DND-41 (cell line): ENCODE measurements around the gene CEP68.
"Not testable (repeated sequence)": the region's sequence is repeated elsewhere in the genome, so short reads cannot be mapped to it uniquely, and the experiment has no call there.

Experiments used
- ATAC-seq: fragments of 200-7000 bp; cut with Tn5 transposase; 3 replicates; pipeline ENCODE4 v1.9.1; 2021; ENCODE audit warnings: low read depth; ENCODE audit not compliant: insufficient read depth
- DNase-seq: peaks from one replicate; pipeline ENCODE4 v3.0.0-alpha.2; 2020
- H2AFZ ChIP-seq: 2 replicates; pipeline ENCODE4 v1.6.0; 2012; ENCODE audit warnings: low read depth, low read length
- H3K27ac ChIP-seq: 2 replicates; pipeline ENCODE4 v1.5.1; 2012; ENCODE audit warnings: low read length, inconsistent platforms
- H3K27me3 ChIP-seq: fragments of 200-600 bp; sonication (generic); 2 replicates; pipeline ENCODE4 v1.6.0; 2012; ENCODE audit warnings: low read length, mild to moderate bottlenecking, inconsistent platforms; ENCODE audit not compliant: insufficient read depth, poor library complexity
- H3K36me3 ChIP-seq: 2 replicates; pipeline ENCODE4 v1.5.1; 2012; ENCODE audit warnings: low read length, inconsistent platforms; ENCODE audit not compliant: insufficient read depth
- H3K4me1 ChIP-seq: 2 replicates; pipeline ENCODE4 v1.5.1; 2012; ENCODE audit warnings: mild to moderate bottlenecking, low read length; ENCODE audit not compliant: insufficient read depth
- H3K4me2 ChIP-seq: 2 replicates; pipeline ENCODE4 v1.6.0; 2012; ENCODE audit warnings: mild to moderate bottlenecking, moderate library complexity, low read length, inconsistent platforms; ENCODE audit not compliant: insufficient read depth
- H3K4me3 ChIP-seq, 2 experiments: fragments of 200-600 bp in 1 of 2; shearing (Covaris generic) in 1 of 2; 2 replicates each; pipeline ENCODE4 v1.5.1; 2012 to 2016; ENCODE audit warnings: inconsistent platforms in 2 of 2, low read length in 2 of 2, mild to moderate bottlenecking in 2 of 2, low read depth in 1 of 2, moderate library complexity in 1 of 2
- H3K79me2 ChIP-seq: 2 replicates; pipeline ENCODE4 v1.6.0; 2012; ENCODE audit warnings: low read length, inconsistent platforms; ENCODE audit not compliant: insufficient read depth
- H3K9ac ChIP-seq: 2 replicates; pipeline ENCODE4 v1.6.0; 2012; ENCODE audit warnings: low read depth, mild to moderate bottlenecking, inconsistent platforms, low read length, moderate library complexity
- H3K9me3 ChIP-seq: 2 replicates; pipeline ENCODE4 v1.5.1; 2012; ENCODE audit warnings: low read length, moderate library complexity, mild to moderate bottlenecking, inconsistent platforms; ENCODE audit not compliant: insufficient read depth, severe bottlenecking
- H4K20me1 ChIP-seq: 2 replicates; pipeline ENCODE4 v1.6.0; 2012; ENCODE audit warnings: low read length; ENCODE audit not compliant: insufficient read depth
- CTCF ChIP-seq: IDR thresholded peaks from 2 replicates; pipeline ENCODE4 v1.5.1; 2012; ENCODE audit warnings: borderline replicate concordance, low read length, moderate library complexity, mild to moderate bottlenecking; ENCODE audit not compliant: poor library complexity, severe bottlenecking; ENCODE audit errors: extremely low read depth
- EZH2 ChIP-seq: IDR thresholded peaks from 3 replicates; pipeline ENCODE4 v1.6.1; 2012; ENCODE audit warnings: borderline replicate concordance, low read depth, mild to moderate bottlenecking, moderate library complexity, low read length, inconsistent platforms; ENCODE audit not compliant: severe bottlenecking

The CEP68 gene

GRCh38 chr2:65032019-65032975 lies 23.9 kb upstream of the CEP68 start:
- no peak overlapping the region for H3K9ac ChIP-seq
- H3K4me1 ChIP-seq: 0 out of 2 replicates have a peak, but pooled peaks cover 7% of the 10 kb centered on the region
- no peaks in the 10 kb centered on the region for H3K79me2 ChIP-seq
- no peak for TF ChIP-seq EZH2
- TF ChIP-seq CTCF: no peak
- H3K27ac ChIP-seq: no peak overlapping the region; the same call in 1 of the 2 replicates
- DNase-seq (no peak), ATAC-seq (no peak)
- no peak overlapping the region for H2AFZ ChIP-seq
- H3K4me2 ChIP-seq: no peak overlapping the region
- H3K27me3 ChIP-seq: no peaks in the 10 kb centered on the region
- H3K36me3 ChIP-seq: no peaks in the 10 kb centered on the region
- no peaks in the 10 kb centered on the region for H4K20me1 ChIP-seq
- H3K9me3 ChIP-seq: no peaks in the 10 kb centered on the region
- no peak overlapping the region for H3K4me3 ChIP-seq

- Histone ChIP-seq H3K4me3 (no peak overlapping the region), H3K9me3 (no peaks in the 10 kb centered on the region), H3K79me2 (no peaks in the 10 kb centered on the region), H3K4me1 (0 out of 2 replicates have a peak, but pooled peaks cover 7% of the 10 kb centered on the region), H3K9ac (no peak overlapping the region), H3K27ac (no peak overlapping the region), H3K36me3 (no peaks in the 10 kb centered on the region), H3K27me3 (no peaks in the 10 kb centered on the region), H2AFZ (no peak overlapping the region), H3K4me2 (no peak overlapping the region), H4K20me1 (no peaks in the 10 kb centered on the region)
- ATAC-seq (0 out of 3 replicates have a peak, but pooled peaks have one; percentile 50), DNase-seq (peak; percentile 46)
- TF ChIP-seq CTCF (peak; percentile 43), EZH2 (no peak)
Measured at GRCh38 chr2:65033178-65033577, 23.0 kb upstream of the CEP68 start.

GRCh38 chr2:65033667-65034066 lies 22.5 kb upstream of the CEP68 start:
- not testable (repeated sequence) for H3K27ac ChIP-seq, H3K79me2 ChIP-seq, H2AFZ ChIP-seq, H3K4me1 ChIP-seq, H3K4me3 ChIP-seq, H3K36me3 ChIP-seq, DNase-seq, H3K27me3 ChIP-seq, H3K9me3 ChIP-seq, H3K9ac ChIP-seq, H3K4me2 ChIP-seq, H4K20me1 ChIP-seq
- ATAC-seq: 0 out of 3 replicates have a peak, but pooled peaks have one; percentile 15

GRCh38 chr2:65035351-65035943 lies 20.8 kb upstream of the CEP68 start:
- Histone ChIP-seq H2AFZ (no peak overlapping the region), H3K4me3 (no peak overlapping the region), H3K4me2 (no peak overlapping the region), H3K79me2 (no peaks in the 10 kb centered on the region), H4K20me1 (no peaks in the 10 kb centered on the region), H3K9ac (no peak overlapping the region), H3K4me1 (peaks cover 10% of the 10 kb centered on the region), H3K27ac (no peak overlapping the region), H3K36me3 (no peaks in the 10 kb centered on the region), H3K27me3 (no peaks in the 10 kb centered on the region), H3K9me3 (no peaks in the 10 kb centered on the region)
- ATAC-seq (no peak), DNase-seq (no peak)
- no peak for TF ChIP-seq CTCF
- no peak for TF ChIP-seq EZH2
